Epithelial cell of esophagus (primary cell): ENCODE measurements around the gene KCNQ1OT1.

Source experiments
- DNase-seq: peaks from one replicate; pipeline ENCODE4 v3.0.0; 2010; ENCODE audit warnings: low read depth
- H3K4me3 ChIP-seq: 2 replicates; pipeline ENCODE4 v1.5.1; 2011; ENCODE audit warnings: mild to moderate bottlenecking, low read length, control low read depth
- CTCF ChIP-seq: IDR thresholded peaks from 2 replicates; pipeline ENCODE4 v1.5.1; 2011; ENCODE audit warnings: low read depth, mild to moderate bottlenecking, low read length, control low read depth, inconsistent platforms; ENCODE audit not compliant: insufficient read depth; ENCODE audit errors: missing control alignments

The KCNQ1OT1 gene

GRCh38 chr11:2701230-2701629 is 1.4 kb upstream of the KCNQ1OT1 start:
- H3K4me3 ChIP-seq: no peak overlapping the region
- no peak for DNase-seq
- TF ChIP-seq CTCF: no peak

DNA sequence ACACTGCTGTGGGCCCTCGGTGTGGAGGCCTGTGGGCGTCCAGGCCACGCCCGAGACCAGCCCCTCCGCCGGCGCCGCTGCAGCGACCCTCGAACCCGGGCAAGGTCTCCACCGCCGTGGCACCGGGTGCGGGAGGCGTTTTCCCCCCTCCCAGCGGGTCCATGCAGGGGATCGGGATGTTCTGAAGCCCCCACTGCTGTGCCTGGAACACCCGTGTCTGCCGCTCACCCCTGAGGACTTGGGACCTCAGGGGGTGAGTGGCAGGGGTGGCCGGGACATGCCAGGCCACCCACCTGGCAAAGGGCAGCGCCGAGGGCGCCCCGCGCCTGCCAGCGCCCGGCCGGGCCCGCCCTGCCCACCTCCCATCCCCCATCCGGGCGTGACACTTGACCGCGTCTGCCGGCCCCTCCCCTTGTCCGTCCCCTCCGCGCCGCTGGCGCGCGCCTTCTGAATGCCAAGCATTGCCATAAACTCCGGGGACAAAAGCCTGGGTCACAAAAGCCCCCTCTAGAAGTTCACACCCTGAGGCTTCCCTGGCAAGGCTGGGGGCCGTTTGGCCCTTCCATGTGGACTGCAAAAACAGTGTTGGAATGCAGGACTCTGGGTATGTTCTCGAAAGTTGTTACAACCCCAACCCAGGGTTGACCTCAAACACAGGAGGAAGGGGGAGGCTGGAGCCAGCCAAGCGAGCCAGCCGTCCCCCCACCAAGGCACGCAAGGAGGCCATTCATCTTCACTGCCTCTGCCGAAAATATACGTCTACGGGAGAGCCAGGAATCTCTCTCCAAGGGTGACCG is 819 bp upstream of the KCNQ1OT1 start:
- peak overlapping the region; percentile 54 for H3K4me3 ChIP-seq
- peak; percentile 32 for DNase-seq
- TF ChIP-seq CTCF: no peak

DNA sequence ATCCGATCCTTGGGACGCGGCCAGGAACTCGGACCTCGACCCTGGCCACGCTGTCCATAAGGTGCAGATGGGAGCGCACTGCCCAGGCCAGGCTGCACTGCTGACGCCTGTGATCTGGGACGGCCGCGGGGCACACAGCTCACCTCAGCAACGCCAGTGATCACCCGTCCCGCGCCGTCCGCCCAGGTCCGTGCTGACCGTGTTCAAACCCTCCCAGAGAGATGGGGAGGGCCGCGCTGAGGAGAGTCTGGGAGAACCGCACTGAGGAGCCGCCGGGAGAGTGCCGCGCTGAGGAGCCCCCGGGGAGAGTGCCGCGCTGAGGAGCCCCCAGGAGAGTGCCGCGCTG is 636 bp downstream of the KCNQ1OT1 start:
- peak; percentile 27 for DNase-seq
- TF ChIP-seq CTCF: no peak
- H3K4me3 ChIP-seq: peak overlapping the region; percentile 74

DNA sequence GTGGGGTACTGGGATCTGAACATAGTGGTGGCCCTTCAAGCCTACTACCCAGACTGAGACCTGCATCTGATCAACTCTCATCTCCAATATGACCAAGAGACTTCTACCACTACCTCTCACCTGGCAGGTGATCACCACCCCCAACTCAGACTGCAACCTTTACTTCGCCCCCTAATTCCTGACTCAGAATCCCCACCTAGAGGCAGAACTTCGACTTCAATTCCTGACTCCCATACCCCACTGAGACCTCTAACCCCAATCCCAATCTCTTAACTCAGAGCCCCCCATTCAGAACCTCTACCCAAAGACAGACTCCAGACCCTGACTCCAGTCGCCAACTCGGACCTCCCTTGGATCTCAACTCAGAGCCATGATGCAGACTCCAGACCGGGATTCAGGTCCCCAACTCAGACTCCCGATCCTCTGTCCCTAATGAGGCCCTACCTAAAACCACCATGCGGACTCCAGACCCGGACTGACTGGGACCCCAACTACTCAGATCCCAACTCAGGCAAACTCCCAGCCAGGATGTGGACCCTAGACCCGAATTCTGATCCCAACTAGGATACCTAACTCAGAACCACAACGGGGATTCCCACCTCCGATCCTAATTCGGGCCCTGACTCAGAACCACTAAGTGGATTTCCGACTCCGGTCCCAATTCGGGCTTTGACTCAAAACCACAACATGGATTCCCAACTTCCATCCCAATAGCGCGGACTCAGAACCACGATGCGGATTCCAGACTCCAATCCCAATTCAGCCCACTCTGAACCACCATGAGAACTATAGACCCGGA is 1.2 kb downstream of the KCNQ1OT1 start:
- peak; percentile 4 for DNase-seq
- peak; percentile 3 for TF ChIP-seq CTCF
- peak overlapping the region; percentile 74 for H3K4me3 ChIP-seq

DNA sequence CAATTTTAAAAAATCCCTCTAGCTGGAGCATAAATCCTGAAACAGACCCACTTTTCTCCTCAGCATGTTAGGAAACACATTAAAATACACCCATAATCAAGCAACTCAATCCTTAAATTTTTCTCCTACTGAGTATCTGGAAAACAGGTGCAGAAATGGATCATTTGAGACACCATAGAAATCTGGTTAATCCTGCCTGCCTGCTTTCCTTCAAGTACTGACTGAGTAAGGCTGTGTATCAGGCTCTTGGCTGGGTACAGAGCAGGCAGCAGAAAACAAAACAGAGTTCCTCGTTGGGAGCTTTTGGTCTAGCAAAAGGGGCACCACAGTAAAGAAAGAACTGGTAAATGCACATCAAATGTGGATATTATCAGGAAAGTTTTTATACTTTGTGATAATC is 1.9 kb downstream of the KCNQ1OT1 start:
- peak; percentile 60 for DNase-seq
- no peak for TF ChIP-seq CTCF
- peak overlapping the region; percentile 74 for H3K4me3 ChIP-seq

DNA sequence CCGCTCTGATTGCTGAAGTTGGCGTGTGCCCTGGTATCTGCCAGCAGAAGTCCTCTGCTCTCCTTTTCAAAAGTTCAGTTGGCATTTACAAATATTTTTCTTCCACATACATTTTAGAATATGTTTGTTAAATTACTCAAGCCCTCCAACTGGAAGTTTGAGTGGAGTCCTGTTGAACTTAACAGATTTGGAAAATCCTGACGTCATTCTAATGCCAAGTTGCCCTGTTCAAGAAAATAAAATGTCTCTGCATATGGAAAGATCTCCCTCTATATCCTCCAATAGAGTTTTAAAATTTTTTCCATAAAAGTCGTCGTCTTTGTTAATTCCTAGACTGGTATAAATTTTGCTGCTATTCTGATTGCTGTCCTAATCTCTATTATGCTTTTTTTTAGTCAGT is 3.3 kb downstream of the KCNQ1OT1 start:
- no peak overlapping the region for H3K4me3 ChIP-seq
- no peak for DNase-seq
- no peak for TF ChIP-seq CTCF
